HFFc6 (cell line): Measurements from ENCODE around the gene FRMPD1. TPM values are rescaled to one million over a fixed set of nuclear protein-coding genes. Genes with fewer than 3 reads are reported as not detected.
"Not testable (repeated sequence)": the region's sequence is repeated elsewhere in the genome, so short reads cannot be mapped to it uniquely, and the experiment has no call there.

Experiments
- DNase-seq: peaks from one replicate; pipeline ENCODE4 v3.0.0-alpha.2; 2018
- H3K27ac Mint-ChIP-seq: 2 replicates; pipeline ENCODE4 v1.8.0; 2020; ENCODE audit warnings: mild to moderate bottlenecking, mixed read lengths
- H3K27me3 Mint-ChIP-seq: 2 replicates; pipeline ENCODE4 v1.8.0; 2021; ENCODE audit warnings: mild to moderate bottlenecking, moderate library complexity, mixed read lengths; ENCODE audit not compliant: insufficient read depth
- H3K36me3 Mint-ChIP-seq: 2 replicates; pipeline ENCODE4 v1.8.0; 2021; ENCODE audit warnings: low read depth, mixed read lengths
- H3K4me1 Mint-ChIP-seq: 2 replicates; pipeline ENCODE4 v1.8.0; 2020; ENCODE audit warnings: low read depth, mixed read lengths
- H3K4me3 Mint-ChIP-seq: 2 replicates; pipeline ENCODE4 v1.8.0; 2020; ENCODE audit warnings: mild to moderate bottlenecking, moderate library complexity, mixed read lengths
- H3K9me3 Mint-ChIP-seq: 2 replicates; pipeline ENCODE4 v1.8.0; 2020; ENCODE audit warnings: mild to moderate bottlenecking, mixed read lengths
- long read RNA-seq: library from polyadenylated mRNA; unstranded; transcript quantifications from one replicate; pipeline ENCODE4 v2.0.0, GENCODE V29; 2019
- total RNA-seq, 6 experiments: library from RNA; stranded (reverse); fragmentation: NEBNext Ultra II Directional; extraction: Animal tissue kit (Norgen Biotek cat#: 25700); gene quantifications; 2 replicates in 1 of 6; 3 replicates in 5 of 6; pipeline ENCODE4 v1.2.3, GENCODE V29; 2021
- TF ChIP-seq, protein P1 (sequence below): fragments of 200-600 bp; sonication (generic); IDR thresholded peaks from 2 replicates; pipeline ENCODE4 v1.5.0; 2021; ENCODE audit warnings: antibody characterized with exemption, mild to moderate bottlenecking

FRMPD1 gene, protein sequence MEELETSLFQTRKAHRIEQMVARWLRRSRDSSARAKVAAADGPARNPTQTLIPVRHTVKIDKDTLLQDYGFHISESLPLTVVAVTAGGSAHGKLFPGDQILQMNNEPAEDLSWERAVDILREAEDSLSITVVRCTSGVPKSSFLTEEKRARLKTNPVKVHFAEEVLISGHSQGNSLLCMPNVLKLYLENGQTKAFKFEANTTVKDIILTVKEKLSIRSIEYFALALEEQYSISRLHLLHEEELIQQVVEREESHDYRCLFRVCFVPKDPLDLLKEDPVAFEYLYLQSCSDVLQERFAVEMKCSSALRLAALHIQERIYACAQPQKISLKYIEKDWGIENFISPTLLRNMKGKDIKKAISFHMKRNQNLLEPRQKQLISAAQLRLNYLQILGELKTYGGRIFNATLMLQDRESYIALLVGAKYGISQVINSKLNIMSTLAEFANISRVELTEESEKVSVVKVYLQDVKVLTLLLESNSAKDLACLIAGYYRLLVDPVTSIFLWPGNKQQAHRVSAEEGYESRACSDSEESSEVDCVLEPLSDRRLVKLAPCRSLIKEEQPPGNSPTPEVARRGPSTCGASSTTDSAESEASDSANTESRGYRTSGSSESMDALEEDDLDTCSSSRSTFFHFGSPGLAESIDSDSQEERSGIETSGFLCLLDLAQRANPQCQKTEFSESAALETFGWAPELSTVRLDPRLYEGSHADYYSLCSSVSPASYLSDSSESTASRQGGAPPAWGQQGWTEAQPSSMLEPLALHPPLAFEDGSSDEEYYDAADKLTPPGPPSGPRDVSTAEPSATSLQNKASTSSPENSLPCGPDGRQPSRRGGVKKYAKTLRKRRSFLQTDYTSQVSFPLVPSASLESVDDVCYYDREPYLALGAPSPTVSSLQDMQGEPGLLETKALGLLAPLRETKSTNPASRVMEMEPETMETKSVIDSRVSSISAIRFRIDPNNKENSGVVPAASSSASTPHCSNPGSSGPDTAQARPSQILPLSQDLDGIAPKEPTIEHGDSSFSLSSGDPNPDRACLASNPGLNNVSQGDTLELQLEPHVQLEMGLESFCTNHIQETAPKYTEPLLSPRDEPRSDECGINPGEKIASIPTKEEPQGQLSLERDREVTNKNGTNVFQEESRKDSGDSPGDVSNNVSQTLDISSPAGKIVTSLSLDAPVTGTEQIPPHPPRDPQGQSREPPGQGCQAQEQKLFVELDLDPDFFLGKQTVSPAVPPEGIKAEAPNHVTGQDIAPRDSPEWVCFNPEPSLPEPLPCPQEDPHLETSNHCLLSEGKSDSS (N-terminal part only)
- not detected for total RNA-seq
- long read RNA-seq, result 0 reads

- no peak for DNase-seq
- TF ChIP-seq, protein P1, sequence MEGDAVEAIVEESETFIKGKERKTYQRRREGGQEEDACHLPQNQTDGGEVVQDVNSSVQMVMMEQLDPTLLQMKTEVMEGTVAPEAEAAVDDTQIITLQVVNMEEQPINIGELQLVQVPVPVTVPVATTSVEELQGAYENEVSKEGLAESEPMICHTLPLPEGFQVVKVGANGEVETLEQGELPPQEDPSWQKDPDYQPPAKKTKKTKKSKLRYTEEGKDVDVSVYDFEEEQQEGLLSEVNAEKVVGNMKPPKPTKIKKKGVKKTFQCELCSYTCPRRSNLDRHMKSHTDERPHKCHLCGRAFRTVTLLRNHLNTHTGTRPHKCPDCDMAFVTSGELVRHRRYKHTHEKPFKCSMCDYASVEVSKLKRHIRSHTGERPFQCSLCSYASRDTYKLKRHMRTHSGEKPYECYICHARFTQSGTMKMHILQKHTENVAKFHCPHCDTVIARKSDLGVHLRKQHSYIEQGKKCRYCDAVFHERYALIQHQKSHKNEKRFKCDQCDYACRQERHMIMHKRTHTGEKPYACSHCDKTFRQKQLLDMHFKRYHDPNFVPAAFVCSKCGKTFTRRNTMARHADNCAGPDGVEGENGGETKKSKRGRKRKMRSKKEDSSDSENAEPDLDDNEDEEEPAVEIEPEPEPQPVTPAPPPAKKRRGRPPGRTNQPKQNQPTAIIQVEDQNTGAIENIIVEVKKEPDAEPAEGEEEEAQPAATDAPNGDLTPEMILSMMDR, result no peak
- no peaks in the 10 kb centered on the region for H3K36me3 Mint-ChIP-seq
- H3K27ac Mint-ChIP-seq, result no peak within 1 kb of the TSS
- H3K27me3 Mint-ChIP-seq, result peaks cover 52% of the 10 kb centered on the region
- no peaks in the 10 kb centered on the region for H3K9me3 Mint-ChIP-seq
- 0 out of 2 replicates have a peak, but pooled peaks cover 4% of the 10 kb centered on the region for H3K4me1 Mint-ChIP-seq
- H3K4me3 Mint-ChIP-seq, result peak within 1 kb of the TSS; percentile 69
These were observed at the start of gene FRMPD1 for GRCh38 chr9:37650873-37651768. Gene FRMPD1 (plus strand): TSS chr9:37650954. CDS start chr9:37692642, 41,688 bp downstream.

- not testable (repeated sequence) for H3K27me3 Mint-ChIP-seq, H3K9me3 Mint-ChIP-seq, H3K4me3 Mint-ChIP-seq, DNase-seq, H3K27ac Mint-ChIP-seq, H3K36me3 Mint-ChIP-seq
- H3K4me1 Mint-ChIP-seq, result peaks cover 13% of the 10 kb centered on the region
These were observed 48.7 kb upstream of the FRMPD1 start for GRCh38 chr9:37602061-37602460.

- Mint-ChIP-seq H3K27ac (no peak overlapping the region), H3K36me3 (no peaks in the 10 kb centered on the region), H3K9me3 (0 out of 2 replicates have a peak, but pooled peaks cover 3% of the 10 kb centered on the region), H3K27me3 (peaks cover 15% of the 10 kb centered on the region), H3K4me3 (no peak overlapping the region), H3K4me1 (peaks cover 13% of the 10 kb centered on the region)
- no peak for DNase-seq
- TF ChIP-seq, protein P1, result no peak
These were observed 47.9 kb upstream of the FRMPD1 start for GRCh38 chr9:37602817-37603216.

DNA sequence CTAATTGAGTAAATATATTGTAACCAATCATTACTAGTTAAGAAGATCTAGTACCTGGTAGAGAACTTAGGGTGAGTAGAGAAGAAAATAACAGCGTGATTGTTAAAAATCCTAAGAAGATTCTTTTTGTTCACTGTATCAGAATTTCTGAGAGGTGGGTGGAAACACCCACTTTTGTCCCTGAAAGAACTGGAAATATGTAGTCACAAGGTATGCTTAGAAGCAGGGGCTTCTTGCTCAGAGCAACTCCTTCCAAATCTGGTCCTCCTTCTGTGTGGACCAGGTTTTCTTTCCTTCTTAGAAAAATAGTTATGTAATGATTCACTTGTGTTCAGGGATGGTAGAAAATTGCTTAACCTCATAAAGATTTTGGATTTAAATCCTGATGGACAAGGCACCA is 46.5 kb upstream of the FRMPD1 start:
- Mint-ChIP-seq H3K36me3 (no peaks in the 10 kb centered on the region; the same call in 1 of the 2 replicates), H3K4me1 (peaks cover 13% of the 10 kb centered on the region), H3K27ac (no peak overlapping the region), H3K27me3 (peaks cover 19% of the 10 kb centered on the region), H3K9me3 (0 out of 2 replicates have a peak, but pooled peaks cover 3% of the 10 kb centered on the region), H3K4me3 (no peak overlapping the region)
- TF ChIP-seq, protein P1, result no peak
- DNase-seq, result no peak

DNA sequence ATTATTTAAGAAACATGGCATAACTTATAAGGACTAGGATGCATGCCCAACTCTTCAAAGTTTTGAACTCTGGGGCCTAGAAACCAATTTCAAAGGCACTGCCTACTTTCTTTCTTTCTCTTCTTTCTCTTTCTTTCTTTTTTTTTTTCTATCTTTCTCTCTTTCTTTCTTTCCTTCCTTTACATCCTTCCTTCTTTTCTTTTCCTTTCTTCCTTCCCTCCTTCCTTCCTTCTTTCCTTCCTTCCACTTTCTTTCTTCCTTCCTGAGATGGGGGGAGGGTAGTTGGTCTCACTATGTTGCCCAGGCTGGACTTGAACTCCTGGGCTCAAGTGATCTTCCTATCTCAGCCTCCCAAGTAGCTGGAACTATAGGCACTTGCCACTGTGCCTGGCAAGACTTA is 42.5 kb upstream of the FRMPD1 start:
- TF ChIP-seq, protein P1, result no peak
- Mint-ChIP-seq H3K27me3 (peaks cover 13% of the 10 kb centered on the region), H3K9me3 (no peaks in the 10 kb centered on the region), H3K27ac (no peak overlapping the region), H3K36me3 (no peaks in the 10 kb centered on the region; the same call in 1 of the 2 replicates), H3K4me3 (no peak overlapping the region), H3K4me1 (peaks cover 13% of the 10 kb centered on the region)
- DNase-seq, result no peak
